K562 (cell line): ENCODE data around the gene COL25A1. TPM values are rescaled to one million over a fixed set of nuclear protein-coding genes. Genes with fewer than 3 reads are reported as not detected.

Experiments used
- ATAC-seq: fragments of 200-7000 bp; cut with Tn5 transposase; 3 replicates; pipeline ENCODE4 v1.9.1; 2020; ENCODE audit warnings: moderate library complexity
- BruUV-seq: library from RNA; stranded (reverse); fragments of 400-500 nt; replicated peaks from 2 replicates; lab custom pipeline; 2021; lab: Mats Ljungman, UMichigan
- CTCF ChIA-PET: fragments of 300-600 bp; formaldehyde crosslinking; extraction: SDS; loops from one replicate; lab custom pipeline; 2021; ENCODE audit warnings: low intra/inter-chr PET ratio; lab: Yijun Ruan, JAX
- POLR2A ChIA-PET: fragments of 300-600, 350-650 bp; sonication (Branson Sonifier 250); formaldehyde crosslinking; extraction: SDS; loops from one replicate; lab custom pipeline; 2021; ENCODE audit warnings: antibody characterized with exemption, inconsistent platforms; lab: Yijun Ruan, JAX
- DNase-seq, 4 experiments: peaks; one replicate each; pipeline versions ENCODE4 v3.0.0 to v3.0.0-alpha.2; 2011 to 2018; ENCODE audit warnings: low spot score in 3 of 4, mixed read lengths in 3 of 4; ENCODE audit errors: extremely low read depth in 1 of 4
- FAIRE-seq: peaks from 2 replicates; lab custom pipeline; 2011; peaks lifted over from hg19 to GRCh38; lab: Jason Lieb, UNC
- H2AFZ ChIP-seq: 2 replicates; pipeline ENCODE4 v1.6.0; 2011; ENCODE audit warnings: low read depth, low read length, control low read depth, inconsistent platforms
- H3K27ac ChIP-seq: fragments of 200-600 bp; 3 replicates; pipeline ENCODE4 v1.8.0; 2011; ENCODE audit warnings: low read depth, mild to moderate bottlenecking, control low read depth, inconsistent platforms, low read length, moderate library complexity, mixed read lengths; ENCODE audit errors: extremely low read depth
- H3K27me3 ChIP-seq, 2 experiments: fragments of 300-600 bp in 1 of 2; 2 replicates in 1 of 2; 3 replicates in 1 of 2; pipeline versions ENCODE4 v1.6.0 to v1.8.0; 2011; ENCODE audit warnings: inconsistent platforms in 2 of 2, low read length in 2 of 2, mild to moderate bottlenecking in 1 of 2, mixed read lengths in 1 of 2, moderate library complexity in 1 of 2; ENCODE audit not compliant: control insufficient read depth in 2 of 2, insufficient read depth in 2 of 2
- H3K36me3 ChIP-seq: fragments of 300-600 bp; 3 replicates; pipeline ENCODE4 v1.8.0; 2011; ENCODE audit warnings: mild to moderate bottlenecking, low read length, inconsistent platforms; ENCODE audit not compliant: control insufficient read depth, insufficient read depth
- H3K4me1 ChIP-seq, 2 experiments: fragments of 200-600 bp in 1 of 2; replicated peaks in 1 of 2; 2 replicates in 1 of 2; 3 replicates in 1 of 2; pipeline versions ENCODE4 v1.5.1 to v1.8.0; 2011; ENCODE audit warnings: inconsistent platforms in 2 of 2, low read length in 2 of 2, mild to moderate bottlenecking in 1 of 2, mixed read lengths in 1 of 2, moderate library complexity in 1 of 2; ENCODE audit not compliant: control insufficient read depth in 2 of 2, insufficient read depth in 2 of 2
- H3K4me2 ChIP-seq: 2 replicates; pipeline ENCODE4 v1.6.1; 2011; ENCODE audit warnings: low read length, control low read depth, inconsistent platforms, mixed read lengths; ENCODE audit not compliant: insufficient read depth
- H3K4me3 ChIP-seq: fragments of 200-600 bp; sonication (generic), shearing (Covaris generic); 2 replicates; pipeline ENCODE4 v1.5.1; 2016; ENCODE audit warnings: control low read depth, inconsistent platforms
- H3K79me2 ChIP-seq: fragments of 200-600 bp; 3 replicates; pipeline ENCODE4 v1.8.0; 2011; ENCODE audit warnings: low read length, inconsistent platforms; ENCODE audit not compliant: control insufficient read depth, insufficient read depth
- H3K9ac ChIP-seq, 2 experiments: 2 replicates each; pipeline versions ENCODE4 v1.6.0 to v1.6.1; 2011; ENCODE audit warnings: low read depth in 2 of 2, low read length in 2 of 2, control low read depth in 1 of 2, inconsistent platforms in 1 of 2, mild to moderate bottlenecking in 1 of 2, mixed read lengths in 1 of 2; ENCODE audit not compliant: insufficient read depth in 1 of 2
- H3K9me1 ChIP-seq: one replicate; pipeline ENCODE4 v1.6.0; 2011; ENCODE audit warnings: inconsistent platforms, mild to moderate bottlenecking, low read length, moderate library complexity; ENCODE audit not compliant: control insufficient read depth, insufficient read depth
- H3K9me3 ChIP-seq: replicated peaks from 2 replicates; pipeline ENCODE4 v1.5.1; 2011; ENCODE audit warnings: low read depth, low read length, inconsistent platforms; ENCODE audit not compliant: control insufficient read depth, insufficient read depth
- H4K20me1 ChIP-seq: replicated peaks from 2 replicates; pipeline ENCODE4 v1.6.1; 2011; ENCODE audit warnings: low read length, inconsistent platforms, mixed read lengths; ENCODE audit not compliant: control insufficient read depth, insufficient read depth
- ATF7 ChIP-seq: fragments of 450-650 bp; IDR thresholded peaks from 2 replicates; pipeline ENCODE4 v1.7.1; 2014; ENCODE audit warnings: mild to moderate bottlenecking, moderate library complexity
- CHD1 ChIP-seq: fragments of 200-600 bp; sonication (generic); IDR thresholded peaks from one replicate; pipeline ENCODE4 v1.6.1; 2012; ENCODE audit warnings: mild to moderate bottlenecking, moderate library complexity, low read length, inconsistent platforms
- CLOCK ChIP-seq: fragments of 250-450 bp; sonication (Bioruptor Pico); IDR thresholded peaks from 2 replicates; pipeline ENCODE4 v1.4.0; 2020; ENCODE audit warnings: mild to moderate bottlenecking, moderate library complexity, borderline replicate concordance
- CSDE1 ChIP-seq, 2 experiments: fragments of 450-650 bp; IDR thresholded peaks; 2 replicates each; pipeline ENCODE4 v1.6.1; 2016; ENCODE audit warnings: mild to moderate bottlenecking in 1 of 2
- ELF2 ChIP-seq: fragments of 250-450 bp; sonication (Bioruptor Pico); IDR thresholded peaks from 2 replicates; pipeline ENCODE4 v1.5.0; 2021; ENCODE audit warnings: mild to moderate bottlenecking
- HMGN3 ChIP-seq: IDR thresholded peaks from 2 replicates; pipeline ENCODE4 v1.6.1; 2011; ENCODE audit warnings: borderline replicate concordance, low read depth, mild to moderate bottlenecking, mixed read lengths, low read length; ENCODE audit not compliant: insufficient read length; ENCODE audit errors: extremely low read depth
- IRF9 ChIP-seq: fragments of 450-650 bp; IDR thresholded peaks from 2 replicates; pipeline ENCODE4 v1.6.1; 2016; ENCODE audit warnings: missing biosample characterization, missing genetic modification characterization
- RERE ChIP-seq: sonication (generic); formaldehyde crosslinking; IDR thresholded peaks from 2 replicates; pipeline ENCODE4 v1.8.0; 2023; ENCODE audit warnings: missing genetic modification reagents, mild to moderate bottlenecking, borderline replicate concordance
- TGIF2 ChIP-seq: sonication (generic); formaldehyde crosslinking; IDR thresholded peaks from 2 replicates; pipeline ENCODE4 v1.8.1; 2022; ENCODE audit warnings: mild to moderate bottlenecking, missing genetic modification reagents, moderate library complexity
- ZNF197 ChIP-seq: fragments of 200-800 bp; sonication (Bioruptor generic); IDR thresholded peaks from 2 replicates; pipeline ENCODE4 v1.6.1; 2016; ENCODE audit warnings: low read depth, missing genetic modification characterization, missing compliant biosample characterization
- ZNF395 ChIP-seq: fragments of 200-800 bp; sonication (Bioruptor generic); IDR thresholded peaks from 2 replicates; pipeline ENCODE4 v1.6.1; 2017; ENCODE audit warnings: missing genetic modification characterization, missing compliant biosample characterization
- ZNF75A ChIP-seq: fragments of 450-650 bp; formaldehyde crosslinking; IDR thresholded peaks from 2 replicates; pipeline ENCODE4 v1.4.0; 2020; ENCODE audit warnings: mild to moderate bottlenecking
- WGBS: fragments of 100-300 bp; shearing (Covaris generic); methylation state at CpG from one replicate; pipeline ENCODE4 v1.1.6; 2016; ENCODE audit warnings: low coverage, mixed read lengths; ENCODE audit not compliant: insufficient coverage; ENCODE audit errors: missing lambda C conversion rate; 5-methylcytosine and 5-hydroxymethylcytosine counted together
- in situ Hi-C: fragments of 300-500 bp; cut with MboI; formaldehyde crosslinking; loops from 4 replicates; pipeline ENCODE4 v1.15.0; 2018; ENCODE audit warnings: inconsistent platforms, mixed read lengths
- intact Hi-C: fragments of 100-400 bp; cut with micrococcal nuclease; formaldehyde crosslinking; loops from 2 replicates; pipeline ENCODE4 v1.14.2; 2022
- polyA plus RNA-seq, 8 experiments: library from polyadenylated mRNA; depleted of rRNA in 4 of 8; stranded (reverse) in 5 of 8; unstranded in 3 of 8; fragments of >200 nt; fragmentation: Nextera tagmentation in 2 of 8; fragmentation: Illumina TruSeq in 1 of 8; extraction: Ambion mirVana in 2 of 8; extraction: Trizol in 1 of 8; gene quantifications; 2 replicates each; pipeline versions ENCODE4 v1.2.1 to v1.2.3, GENCODE V29; 2011 to 2014; ENCODE audit warnings: inconsistent platforms in 1 of 8, missing spikeins in 1 of 8
- total RNA-seq, 7 experiments: library from RNA; depleted of rRNA in 6 of 7; stranded (reverse); fragments of >200 nt in 6 of 7; fragmentation: Illumina TruSeq in 2 of 7; extraction: Trizol in 2 of 7; gene quantifications; 2 replicates each; pipeline versions ENCODE4 v1.2.1 to v1.2.3, GENCODE V29; 2011 to 2021; ENCODE audit warnings: low replicate concordance in 1 of 7

The COL25A1 gene
- total and polyA plus RNA-seq, 9 of the 15 experiments (the other 6 are each of a cell fraction or from before 2014, with no cell fraction given), result 0.03 to 0.62 (median 0.27) TPM

GRCh38 chr4:109043286-109043685 is 259.2 kb downstream of the COL25A1 start:
- no peak for FAIRE-seq
- Histone ChIP-seq H3K79me2 (no peaks in the 10 kb centered on the region), H3K9me3 (no peaks in the 10 kb centered on the region), H3K4me1 (peaks cover 0 to 10% of the 10 kb centered on the region in 2 experiments; a peak in 3 of 5 replicates), H3K36me3 (no peaks in the 10 kb centered on the region), H3K27ac (no peak overlapping the region), H2AFZ (no peak overlapping the region), H3K27me3 (no peaks in the 10 kb centered on the region), H3K9me1 (no peaks in the 10 kb centered on the region), H4K20me1 (no peaks in the 10 kb centered on the region), H3K9ac (no peak overlapping the region), H3K4me2 (no peak overlapping the region), H3K4me3 (no peak overlapping the region)
- 28% methylated on average over 3 of the region's 3 CpGs for WGBS
- intact Hi-C loops, result no loop called here
- ChIA-PET POLR2A (no interaction called here), CTCF (no interaction called here)
- no TSS peak for BruUV-seq
- no peak for ATAC-seq
- in situ Hi-C loops, result no loop called here
- DNase-seq, result no peak
- TF ChIP-seq ELF2 (CRISPR knock-in tag) (no peak), ATF7 (no peak), HMGN3 (no peak), CHD1 (no peak), ZNF395 (CRISPR knock-in tag) (no peak), RERE (CRISPR knock-in tag) (no peak), IRF9 (tag) (no peak), TGIF2 (no peak), CSDE1 (IDR thresholded peaks at IDR 0.05) (no peak), ZNF75A (CRISPR knock-in tag) (no peak), CLOCK (no peak), ZNF197 (CRISPR knock-in tag) (no peak)
